ENCODE data around the gene PPP1R9A.

Gene PPP1R9A

GRCh38 chr7:94909179-94909466 is 1.7 kb downstream of the PPP1R9A start:
- no peak for DNase-seq (ENCODE audit: low spot score)

GRCh38 chr7:94912085-94912484 is 4.7 kb downstream of the PPP1R9A start:
- DNase-seq (ENCODE audit: low spot score), result no peak

GRCh38 chr7:94913391-94913790 is 6.0 kb downstream of the PPP1R9A start:
- no peak for DNase-seq (ENCODE audit: low spot score)

- no peak for DNase-seq (ENCODE audit: low spot score)
These were observed 14.5 kb downstream of the PPP1R9A start for GRCh38 chr7:94921911-94922310.

GRCh38 chr7:94922457-94922856 is 15.1 kb downstream of the PPP1R9A start:
- DNase-seq (ENCODE audit: low spot score), result no peak

- DNase-seq (ENCODE audit: low spot score), result no peak
These were observed 16.0 kb downstream of the PPP1R9A start for GRCh38 chr7:94923412-94923811.

- no peak for DNase-seq (ENCODE audit: low spot score)
These were observed 20.8 kb downstream of the PPP1R9A start for GRCh38 chr7:94928168-94928707.

- DNase-seq (ENCODE audit: low spot score), result no peak
These were observed 26.0 kb downstream of the PPP1R9A start for GRCh38 chr7:94933256-94933990.

GRCh38 chr7:94939395-94939794 is 32.0 kb downstream of the PPP1R9A start:
- DNase-seq (ENCODE audit: low spot score), result no peak

- DNase-seq (ENCODE audit: low spot score), result no peak
These were observed 32.8 kb downstream of the PPP1R9A start for GRCh38 chr7:94940241-94940640.

- DNase-seq (ENCODE audit: low spot score), result no peak
These were observed 34.6 kb downstream of the PPP1R9A start for GRCh38 chr7:94941844-94942632.

- no peak for DNase-seq (ENCODE audit: low spot score)
These were observed 35.7 kb downstream of the PPP1R9A start for GRCh38 chr7:94943134-94943533.

- no peak for DNase-seq (ENCODE audit: low spot score)
These were observed 42.1 kb downstream of the PPP1R9A start for GRCh38 chr7:94949532-94949931.

GRCh38 chr7:94955807-94956206 is 48.4 kb downstream of the PPP1R9A start:
- DNase-seq (ENCODE audit: low spot score), result no peak

- no peak for DNase-seq (ENCODE audit: low spot score)
These were observed 49.7 kb downstream of the PPP1R9A start for GRCh38 chr7:94957061-94957460.

- DNase-seq (ENCODE audit: low spot score), result no peak
These were observed 55.3 kb downstream of the PPP1R9A start for GRCh38 chr7:94962661-94963060.

GRCh38 chr7:94969434-94970084 is 62.2 kb downstream of the PPP1R9A start:
- no peak for DNase-seq (ENCODE audit: low spot score)

- no peak for DNase-seq (ENCODE audit: low spot score)
These were observed 62.7 kb downstream of the PPP1R9A start for GRCh38 chr7:94970085-94970576.

GRCh38 chr7:94971051-94971867 is 63.9 kb downstream of the PPP1R9A start:
- no peak for DNase-seq (ENCODE audit: low spot score)

GRCh38 chr7:94972296-94972695 is 64.9 kb downstream of the PPP1R9A start:
- DNase-seq (ENCODE audit: low spot score), result no peak

GRCh38 chr7:94973844-94974243 is 66.5 kb downstream of the PPP1R9A start:
- no peak for DNase-seq (ENCODE audit: low spot score)

- no peak for DNase-seq (ENCODE audit: low spot score)
These were observed 67.0 kb downstream of the PPP1R9A start for GRCh38 chr7:94974423-94974822.
